Measurements from ENCODE around the gene CDH23. TPM values are rescaled to one million over a fixed set of nuclear protein-coding genes. Genes with fewer than 3 reads are reported as not detected.

The CDH23 gene
- polyA plus RNA-seq, 1 donor from 2014 or later, result 6.6 TPM

GRCh38 chr10:71636588-71636987 is 239.9 kb downstream of the CDH23 start:
- no peak overlapping the region for H3K4me3 ChIP-seq (ENCODE audit: low read length)
- H4K20me1 ChIP-seq (ENCODE audit: insufficient read depth), result no peaks in the 10 kb centered on the region
- no peaks in the 10 kb centered on the region for H3K27me3 ChIP-seq (ENCODE audit: insufficient read depth, low read depth, low read length)
- no peaks in the 10 kb centered on the region for H3K9me2 ChIP-seq (ENCODE audit: insufficient read depth, low read length)
- no peak overlapping the region for H3K27ac ChIP-seq (ENCODE audit: low read length)
- H2AFZ ChIP-seq (ENCODE audit: low read depth, low read length), result no peak overlapping the region
- no peaks in the 10 kb centered on the region for H3K36me3 ChIP-seq (ENCODE audit: insufficient read depth, low read length)
- no peaks in the 10 kb centered on the region for H3K79me2 ChIP-seq (replicated peaks; ENCODE audit: insufficient read depth, low read length)
- TF ChIP-seq REST (IDR thresholded peaks at IDR 0.05; ENCODE audit: borderline replicate concordance), result no peak
- TF ChIP-seq RAD21 (conservative IDR thresholded peaks at IDR 0.05), result no peak
- TF ChIP-seq EP300 (conservative IDR thresholded peaks at IDR 0.05; ENCODE audit: poor library complexity, severe bottlenecking), result no peak
- no peak for TF ChIP-seq SMC3 (conservative IDR thresholded peaks at IDR 0.05; ENCODE audit: poor library complexity)
- TF ChIP-seq EZH2 (IDR thresholded peaks at IDR 0.05; ENCODE audit: borderline replicate concordance, insufficient read depth, low read length, poor library complexity, severe bottlenecking), result no peak
- no peak for TF ChIP-seq TAF1 (IDR thresholded peaks at IDR 0.05; ENCODE audit: low read depth)
- TF ChIP-seq POLR2AphosphoS5 (IDR thresholded peaks at IDR 0.05), result no peak
- no peaks in the 10 kb centered on the region for H3K9me3 ChIP-seq (ENCODE audit: low read length)
- H3K4me2 ChIP-seq (ENCODE audit: low read length), result no peak overlapping the region
- no peak overlapping the region for H3K9ac ChIP-seq (ENCODE audit: low read length)
- no peaks in the 10 kb centered on the region for H3F3A ChIP-seq (ENCODE audit: insufficient read depth, low read length, poor library complexity, severe bottlenecking)

GRCh38 chr10:71637305-71637704 is 240.6 kb downstream of the CDH23 start:
- Histone ChIP-seq H3K4me2 (ENCODE audit: low read length) (no peak overlapping the region), H3K9me3 (ENCODE audit: low read length) (no peaks in the 10 kb centered on the region), H3K79me2 (replicated peaks; ENCODE audit: insufficient read depth, low read length) (no peaks in the 10 kb centered on the region), H3K9me2 (ENCODE audit: insufficient read depth, low read length) (no peaks in the 10 kb centered on the region), H3K36me3 (ENCODE audit: insufficient read depth, low read length) (no peaks in the 10 kb centered on the region), H3K9ac (ENCODE audit: low read length) (no peak overlapping the region), H4K20me1 (ENCODE audit: insufficient read depth) (no peaks in the 10 kb centered on the region), H3F3A (ENCODE audit: insufficient read depth, low read length, poor library complexity, severe bottlenecking) (no peaks in the 10 kb centered on the region), H3K27me3 (ENCODE audit: insufficient read depth, low read depth, low read length) (no peaks in the 10 kb centered on the region), H3K4me3 (ENCODE audit: low read length) (no peak overlapping the region), H3K27ac (ENCODE audit: low read length) (no peak overlapping the region), H2AFZ (ENCODE audit: low read depth, low read length) (no peak overlapping the region)
- no peak for TF ChIP-seq REST (IDR thresholded peaks at IDR 0.05; ENCODE audit: borderline replicate concordance)
- TF ChIP-seq CTCF (IDR thresholded peaks at IDR 0.05; ENCODE audit: poor library complexity, severe bottlenecking), result no peak
- TF ChIP-seq TAF1 (IDR thresholded peaks at IDR 0.05; ENCODE audit: low read depth), result no peak
- TF ChIP-seq POLR2AphosphoS5 (IDR thresholded peaks at IDR 0.05), result no peak

Measured in neural cell (in vitro differentiated cells).